ENCODE results near the gene RASGRF1.

DNA sequence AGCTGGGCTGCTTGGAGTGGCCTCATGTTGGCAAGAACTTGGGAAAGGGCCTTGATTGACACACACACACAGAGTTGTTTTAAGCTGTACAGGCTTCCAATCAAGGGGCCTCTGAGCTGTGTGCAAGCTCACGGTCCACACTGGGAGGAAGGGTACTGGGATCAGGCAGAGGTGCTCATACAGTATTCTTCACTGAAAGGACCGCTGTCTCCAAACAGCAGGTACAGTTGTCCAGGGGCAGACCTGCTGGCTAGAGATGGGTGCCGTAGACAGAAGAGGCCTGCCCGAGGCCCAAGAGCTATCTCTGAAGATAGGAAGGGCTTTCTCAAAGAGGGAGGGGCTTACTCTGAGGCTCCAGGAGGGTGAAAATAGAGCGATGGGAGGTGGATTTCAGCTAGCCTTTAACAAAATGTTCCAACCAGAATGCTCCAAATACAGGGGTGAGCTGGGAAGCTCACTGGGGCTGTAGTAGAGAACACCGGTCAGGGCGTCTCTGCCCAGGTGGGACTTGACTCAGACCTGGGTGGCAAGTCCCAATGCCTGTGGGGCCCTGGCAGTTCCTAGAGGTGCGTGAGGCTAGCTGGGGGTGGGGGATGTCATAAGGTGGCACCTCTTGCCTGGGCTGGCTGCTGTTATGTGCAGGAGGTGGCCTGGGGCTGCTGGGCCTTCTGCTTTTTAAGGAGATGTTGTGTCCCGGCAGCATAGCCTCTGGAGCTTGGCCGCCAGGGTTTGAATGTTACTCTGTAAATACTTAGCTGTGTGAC, 42.7 kb downstream of the RASGRF1 start:
- TF ChIP-seq, protein P1, sequence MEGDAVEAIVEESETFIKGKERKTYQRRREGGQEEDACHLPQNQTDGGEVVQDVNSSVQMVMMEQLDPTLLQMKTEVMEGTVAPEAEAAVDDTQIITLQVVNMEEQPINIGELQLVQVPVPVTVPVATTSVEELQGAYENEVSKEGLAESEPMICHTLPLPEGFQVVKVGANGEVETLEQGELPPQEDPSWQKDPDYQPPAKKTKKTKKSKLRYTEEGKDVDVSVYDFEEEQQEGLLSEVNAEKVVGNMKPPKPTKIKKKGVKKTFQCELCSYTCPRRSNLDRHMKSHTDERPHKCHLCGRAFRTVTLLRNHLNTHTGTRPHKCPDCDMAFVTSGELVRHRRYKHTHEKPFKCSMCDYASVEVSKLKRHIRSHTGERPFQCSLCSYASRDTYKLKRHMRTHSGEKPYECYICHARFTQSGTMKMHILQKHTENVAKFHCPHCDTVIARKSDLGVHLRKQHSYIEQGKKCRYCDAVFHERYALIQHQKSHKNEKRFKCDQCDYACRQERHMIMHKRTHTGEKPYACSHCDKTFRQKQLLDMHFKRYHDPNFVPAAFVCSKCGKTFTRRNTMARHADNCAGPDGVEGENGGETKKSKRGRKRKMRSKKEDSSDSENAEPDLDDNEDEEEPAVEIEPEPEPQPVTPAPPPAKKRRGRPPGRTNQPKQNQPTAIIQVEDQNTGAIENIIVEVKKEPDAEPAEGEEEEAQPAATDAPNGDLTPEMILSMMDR (IDR thresholded peaks at IDR 0.05) = no peak
- TF ChIP-seq, protein P2, sequence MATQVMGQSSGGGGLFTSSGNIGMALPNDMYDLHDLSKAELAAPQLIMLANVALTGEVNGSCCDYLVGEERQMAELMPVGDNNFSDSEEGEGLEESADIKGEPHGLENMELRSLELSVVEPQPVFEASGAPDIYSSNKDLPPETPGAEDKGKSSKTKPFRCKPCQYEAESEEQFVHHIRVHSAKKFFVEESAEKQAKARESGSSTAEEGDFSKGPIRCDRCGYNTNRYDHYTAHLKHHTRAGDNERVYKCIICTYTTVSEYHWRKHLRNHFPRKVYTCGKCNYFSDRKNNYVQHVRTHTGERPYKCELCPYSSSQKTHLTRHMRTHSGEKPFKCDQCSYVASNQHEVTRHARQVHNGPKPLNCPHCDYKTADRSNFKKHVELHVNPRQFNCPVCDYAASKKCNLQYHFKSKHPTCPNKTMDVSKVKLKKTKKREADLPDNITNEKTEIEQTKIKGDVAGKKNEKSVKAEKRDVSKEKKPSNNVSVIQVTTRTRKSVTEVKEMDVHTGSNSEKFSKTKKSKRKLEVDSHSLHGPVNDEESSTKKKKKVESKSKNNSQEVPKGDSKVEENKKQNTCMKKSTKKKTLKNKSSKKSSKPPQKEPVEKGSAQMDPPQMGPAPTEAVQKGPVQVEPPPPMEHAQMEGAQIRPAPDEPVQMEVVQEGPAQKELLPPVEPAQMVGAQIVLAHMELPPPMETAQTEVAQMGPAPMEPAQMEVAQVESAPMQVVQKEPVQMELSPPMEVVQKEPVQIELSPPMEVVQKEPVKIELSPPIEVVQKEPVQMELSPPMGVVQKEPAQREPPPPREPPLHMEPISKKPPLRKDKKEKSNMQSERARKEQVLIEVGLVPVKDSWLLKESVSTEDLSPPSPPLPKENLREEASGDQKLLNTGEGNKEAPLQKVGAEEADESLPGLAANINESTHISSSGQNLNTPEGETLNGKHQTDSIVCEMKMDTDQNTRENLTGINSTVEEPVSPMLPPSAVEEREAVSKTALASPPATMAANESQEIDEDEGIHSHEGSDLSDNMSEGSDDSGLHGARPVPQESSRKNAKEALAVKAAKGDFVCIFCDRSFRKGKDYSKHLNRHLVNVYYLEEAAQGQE (IDR thresholded peaks at IDR 0.05; ENCODE audit: insufficient read depth in 1 of 2, low read depth in 2 of 2, low read length in 1 of 2) = no peak
- TF ChIP-seq SIN3A (IDR thresholded peaks at IDR 0.05; ENCODE audit: borderline replicate concordance, insufficient read depth, low read depth, low read length) (no peak), POLR2AphosphoS5 (IDR thresholded peaks at IDR 0.05; ENCODE audit: low read depth, low read length) (no peak)

Measured in Panc1 (cell line).